ENCODE data around the gene PLCH1.
A peak's percentile ranks its signal among the peaks of the same experiment; 100 is the strongest.

PLCH1 gene

DNA sequence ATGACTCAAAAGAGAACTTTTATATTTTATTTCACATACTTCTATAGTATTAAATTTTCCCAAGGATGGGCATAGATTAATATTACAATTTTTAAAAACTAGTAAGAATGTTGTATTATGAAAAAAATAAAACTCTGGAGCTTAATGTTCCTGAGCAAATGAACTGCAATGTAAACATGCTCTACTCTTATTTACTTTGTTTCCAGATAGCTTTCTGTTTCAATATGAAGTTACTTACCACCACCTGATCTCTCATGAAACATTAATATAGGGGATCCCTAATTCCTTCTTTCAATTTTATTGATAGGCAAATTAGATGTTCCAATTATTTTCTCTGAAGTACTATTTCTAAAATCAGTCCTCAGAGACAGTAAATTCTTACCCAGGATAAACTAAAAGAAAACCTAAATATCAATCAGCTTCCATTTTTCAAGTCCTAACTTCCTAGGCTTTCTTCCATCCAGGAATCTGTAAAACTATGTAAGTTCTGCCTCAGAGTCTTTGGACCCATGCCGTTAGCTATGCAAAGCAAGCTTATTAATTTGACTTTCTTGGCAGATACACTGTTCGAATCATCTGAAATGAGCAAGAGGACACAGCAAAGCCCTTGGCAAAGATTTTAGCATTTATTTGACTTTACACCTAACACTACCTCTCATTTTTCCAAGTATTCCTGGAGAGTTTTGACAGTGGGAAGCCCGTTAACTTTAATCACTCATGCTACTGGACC, 93.2 kb downstream of the PLCH1 start:
- POLR2A ChIA-PET, result no interaction called here
- CTCF ChIA-PET, result no interaction called here
- no peak overlapping the region for H3K4me3 ChIP-seq (ENCODE audit: low read depth, low read length)
- TF ChIP-seq EGR2 (tag by site-specific recombination; IDR thresholded peaks at IDR 0.05; ENCODE audit: low read depth) (no peak), ZNF837 (tag by site-specific recombination; IDR thresholded peaks at IDR 0.05) (no peak), KLF17 (tag by site-specific recombination; IDR thresholded peaks at IDR 0.05) (no peak), ZNF391 (tag by site-specific recombination; IDR thresholded peaks at IDR 0.05; ENCODE audit: borderline replicate concordance, low read depth) (no peak), ZNF184 (tag by site-specific recombination; IDR thresholded peaks at IDR 0.05) (no peak), ZNF335 (tag by site-specific recombination; conservative IDR thresholded peaks at IDR 0.05) (no peak), ZEB2 (tag by site-specific recombination; IDR thresholded peaks at IDR 0.05) (no peak), ZSCAN30 (tag by site-specific recombination; IDR thresholded peaks at IDR 0.05) (no peak), ZNF701 (tag by site-specific recombination; IDR thresholded peaks at IDR 0.05) (no peak), IKZF3 (tag by site-specific recombination; IDR thresholded peaks at IDR 0.05) (no peak), ZNF677 (tag by site-specific recombination; IDR thresholded peaks at IDR 0.05) (no peak), ZNF350 (tag by site-specific recombination; IDR thresholded peaks at IDR 0.05) (no peak), ZNF324 (tag by site-specific recombination; IDR thresholded peaks at IDR 0.05) (no peak), ZBTB49 (tag by site-specific recombination; IDR thresholded peaks at IDR 0.05; ENCODE audit: low read depth) (no peak), ZNF596 (tag by site-specific recombination; IDR thresholded peaks at IDR 0.05) (no peak), ZNF658 (tag by site-specific recombination; IDR thresholded peaks at IDR 0.05) (no peak), WT1 (tag by site-specific recombination; IDR thresholded peaks at IDR 0.05) (no peak), ZNF23 (tag by site-specific recombination; IDR thresholded peaks at IDR 0.05; ENCODE audit: borderline replicate concordance) (no peak), ZBTB26 (tag by site-specific recombination; optimal IDR thresholded peaks at IDR 0.05) (no peak), SP7 (tag by site-specific recombination; IDR thresholded peaks at IDR 0.05) (no peak)
- no peaks in the 10 kb centered on the region for H3K4me1 ChIP-seq (ENCODE audit: control insufficient read depth, insufficient read depth, low read length)
- H3K36me3 ChIP-seq (ENCODE audit: control insufficient read depth in 2 of 2, insufficient read depth in 1 of 2, low read length in 2 of 2), result no peaks in the 10 kb centered on the region
- H3K27ac ChIP-seq (ENCODE audit: extremely low read depth, low read depth, low read length), result no peak overlapping the region
- H3K9me3 ChIP-seq (ENCODE audit: control insufficient read depth, insufficient read depth, low read depth, low read length), result no peaks in the 10 kb centered on the region

GRCh38 chr3:155648013-155648591, 96.8 kb downstream of the PLCH1 start:
- no peaks in the 10 kb centered on the region for H3K9me3 ChIP-seq (ENCODE audit: control insufficient read depth, insufficient read depth, low read depth, low read length)
- no peaks in the 10 kb centered on the region for H3K4me1 ChIP-seq (ENCODE audit: control insufficient read depth, insufficient read depth, low read length)
- TF ChIP-seq ZSCAN16 (tag by site-specific recombination; IDR thresholded peaks at IDR 0.05) (no peak), ZNF335 (tag by site-specific recombination; conservative IDR thresholded peaks at IDR 0.05) (peak; percentile 50)
- no peak overlapping the region for H3K4me3 ChIP-seq (ENCODE audit: low read depth, low read length)
- CTCF ChIA-PET, result no interaction called here
- no peak overlapping the region for H3K27ac ChIP-seq (ENCODE audit: extremely low read depth, low read depth, low read length)
- POLR2A ChIA-PET, result no interaction called here
- H3K36me3 ChIP-seq (ENCODE audit: control insufficient read depth in 2 of 2, insufficient read depth in 1 of 2, low read length in 2 of 2), result no peaks in the 10 kb centered on the region
